Stimulated activated CD8-positive, alpha-beta memory T cell treated with anti-CD3 and anti-CD28 coated beads, Interleukin-7, amount 100 ng/mL, for 4 hours (primary cell): Measurements from ENCODE around the gene DLG2.

Source experiments
- DNase-seq, 2 donors: peaks; one replicate each; pipeline ENCODE4 v3.0.0-alpha.2; 2020; ENCODE audit warnings: low read depth in 2 of 2

DLG2 gene

GRCh38 chr11:85558411-85558810 lies 68.7 kb downstream of the DLG2 start:
- DNase-seq = no peak

GRCh38 chr11:85551881-85552280 lies 75.3 kb downstream of the DLG2 start:
- DNase-seq = no peak

- DNase-seq = no peak
Measured at GRCh38 chr11:85541683-85542082, 85.5 kb downstream of the DLG2 start.

GRCh38 chr11:85540635-85541205 lies 86.4 kb downstream of the DLG2 start:
- DNase-seq = no peak

- no peak for DNase-seq
Measured at GRCh38 chr11:85540181-85540580, 87.0 kb downstream of the DLG2 start.

- no peak for DNase-seq
Measured at GRCh38 chr11:85539740-85540139, 87.4 kb downstream of the DLG2 start.

- DNase-seq = no peak
Measured at GRCh38 chr11:85539029-85539689, 88.0 kb downstream of the DLG2 start.

GRCh38 chr11:85536438-85536837 lies 90.7 kb downstream of the DLG2 start:
- no peak for DNase-seq

GRCh38 chr11:85534806-85535205 lies 92.3 kb downstream of the DLG2 start:
- DNase-seq = no peak

GRCh38 chr11:85531191-85531897 lies 95.8 kb downstream of the DLG2 start:
- DNase-seq = no peak

GRCh38 chr11:85530634-85531033 lies 96.5 kb downstream of the DLG2 start:
- no peak for DNase-seq

GRCh38 chr11:85526564-85526963 lies 100.6 kb downstream of the DLG2 start:
- DNase-seq = no peak

- no peak for DNase-seq
Measured at GRCh38 chr11:85525686-85526085, 101.5 kb downstream of the DLG2 start.

GRCh38 chr11:85517272-85517671 lies 109.9 kb downstream of the DLG2 start:
- DNase-seq = no peak

GRCh38 chr11:85495918-85496317 lies 131.2 kb downstream of the DLG2 start:
- no peak for DNase-seq

- DNase-seq = no peak
Measured at GRCh38 chr11:85494396-85494795, 132.7 kb downstream of the DLG2 start.

GRCh38 chr11:85485902-85486301 lies 141.2 kb downstream of the DLG2 start:
- DNase-seq = no peak

- no peak for DNase-seq
Measured at GRCh38 chr11:85483861-85484260, 143.3 kb downstream of the DLG2 start.

GRCh38 chr11:85481862-85482261 lies 145.3 kb downstream of the DLG2 start:
- DNase-seq = no peak

GRCh38 chr11:85475660-85476517 lies 151.3 kb downstream of the DLG2 start:
- no peak for DNase-seq

- no peak for DNase-seq
Measured at GRCh38 chr11:85472953-85473352, 154.2 kb downstream of the DLG2 start.

- DNase-seq = no peak
Measured at GRCh38 chr11:85464283-85464682, 162.9 kb downstream of the DLG2 start.
